Cardiac fibroblast (primary cell): ENCODE data around the gene TMEM158.

Experiments
- DNase-seq, 2 donors: peaks; one replicate each; pipeline versions ENCODE4 v3.0.0 to v3.0.0-alpha.2; 2010; ENCODE audit warnings: low read depth in 2 of 2
- H3K4me3 ChIP-seq, 2 donors: replicated peaks in 1 of 2; 1 replicate in 1 of 2; 2 replicates in 1 of 2; pipeline ENCODE4 v1.5.1; 2011; ENCODE audit warnings: low read depth in 2 of 2, low read length in 2 of 2, mild to moderate bottlenecking in 2 of 2, moderate library complexity in 1 of 2
- CTCF ChIP-seq: IDR thresholded peaks from one replicate; pipeline ENCODE4 v1.5.1; 2011; ENCODE audit warnings: low read depth, mild to moderate bottlenecking, low read length, inconsistent platforms

TMEM158 gene

GRCh38 chr3:45191424-45191823 lies 34.7 kb downstream of the TMEM158 start:
- H3K4me3 ChIP-seq, result no peak overlapping the region
- TF ChIP-seq CTCF, result no peak
- no peak for DNase-seq

- DNase-seq, result no peak
- no peak for TF ChIP-seq CTCF
Observed at GRCh38 chr3:45188719-45189659, 37.1 kb downstream of the TMEM158 start.

GRCh38 chr3:45187694-45188141 lies 38.4 kb downstream of the TMEM158 start:
- TF ChIP-seq CTCF, result no peak
- no peak for DNase-seq
- H3K4me3 ChIP-seq, result no peak overlapping the region

More at GRCh38 chr3:45188719-45189659, 37.1 kb downstream of the TMEM158 start:
- H3K4me3 ChIP-seq, result no peak overlapping the region

GRCh38 chr3:45186871-45187270 lies 39.2 kb downstream of the TMEM158 start:
- no peak for TF ChIP-seq CTCF
- no peak overlapping the region for H3K4me3 ChIP-seq
- DNase-seq, result no peak

GRCh38 chr3:45185461-45185860 lies 40.6 kb downstream of the TMEM158 start:
- DNase-seq, result no peak
- no peak overlapping the region for H3K4me3 ChIP-seq
- TF ChIP-seq CTCF, result no peak

- no peak for TF ChIP-seq CTCF
- no peak for DNase-seq
- H3K4me3 ChIP-seq, result no peak overlapping the region
Observed at GRCh38 chr3:45185052-45185451, 41.0 kb downstream of the TMEM158 start.
